MM.1S (cell line): ENCODE data around the gene WDR17.
"Not testable (repeated sequence)": the region's sequence is repeated elsewhere in the genome, so short reads cannot be mapped to it uniquely, and the experiment has no call there.

Experiments
- DNase-seq: peaks from one replicate; pipeline ENCODE4 v3.0.0-alpha.2; 2015
- H2AFZ ChIP-seq: fragments of 300-600 bp; sonication (generic); 2 replicates; pipeline ENCODE4 v1.6.0; 2016; ENCODE audit warnings: antibody characterized with exemption, low read length
- H3F3A ChIP-seq: fragments of 300-600 bp; sonication (generic); 2 replicates; pipeline ENCODE4 v1.6.1; 2016; ENCODE audit warnings: mild to moderate bottlenecking, antibody characterized with exemption, low read length, moderate library complexity, mixed read lengths; ENCODE audit not compliant: insufficient read depth
- H3K27ac ChIP-seq: fragments of 300-600 bp; sonication (generic); 2 replicates; pipeline ENCODE4 v1.5.1; 2016; ENCODE audit warnings: mild to moderate bottlenecking, low read length
- H3K27me3 ChIP-seq: fragments of 300-600 bp; sonication (generic); replicated peaks from 2 replicates; pipeline ENCODE4 v1.6.0; 2016; ENCODE audit warnings: low read length; ENCODE audit not compliant: insufficient read depth
- H3K36me3 ChIP-seq: fragments of 300-600 bp; sonication (generic); replicated peaks from 2 replicates; pipeline ENCODE4 v1.6.1; 2016; ENCODE audit warnings: mild to moderate bottlenecking, low read length, mixed read lengths; ENCODE audit not compliant: insufficient read depth
- H3K4me1 ChIP-seq: fragments of 300-600 bp; sonication (generic); 2 replicates; pipeline ENCODE4 v1.6.1; 2016; ENCODE audit warnings: low read length, mixed read lengths
- H3K4me2 ChIP-seq: fragments of 300-600 bp; sonication (generic); 2 replicates; pipeline ENCODE4 v1.6.0; 2016; ENCODE audit warnings: low read depth, low read length
- H3K4me3 ChIP-seq: fragments of 300-600 bp; sonication (generic); 2 replicates; pipeline ENCODE4 v1.5.1; 2016; ENCODE audit warnings: low read length, mixed read lengths
- H3K79me2 ChIP-seq: fragments of 300-600 bp; sonication (generic); 2 replicates; pipeline ENCODE4 v1.6.1; 2016; ENCODE audit warnings: mixed run types, low read length, mixed read lengths
- H3K9ac ChIP-seq: fragments of 300-600 bp; sonication (generic); 2 replicates; pipeline ENCODE4 v1.6.1; 2016; ENCODE audit warnings: low read length, mixed read lengths
- H3K9me2 ChIP-seq: fragments of 300-600 bp; sonication (generic); replicated peaks from 2 replicates; pipeline ENCODE4 v1.6.1; 2016; ENCODE audit warnings: mild to moderate bottlenecking, low read length, mixed read lengths; ENCODE audit not compliant: insufficient read depth
- H3K9me3 ChIP-seq: fragments of 300-600 bp; sonication (generic); replicated peaks from 2 replicates; pipeline ENCODE4 v1.6.1; 2016; ENCODE audit warnings: mild to moderate bottlenecking, low read length, mixed read lengths; ENCODE audit not compliant: insufficient read depth
- H4K20me1 ChIP-seq: fragments of 300-600 bp; sonication (generic); 2 replicates; pipeline ENCODE4 v1.6.1; 2016; ENCODE audit warnings: mild to moderate bottlenecking, low read length, moderate library complexity, mixed read lengths; ENCODE audit not compliant: insufficient read depth
- EZH2 ChIP-seq: fragments of 300-600 bp; sonication (generic); optimal IDR thresholded peaks from 2 replicates; pipeline ENCODE3; 2017; ENCODE audit warnings: low read depth, mild to moderate bottlenecking, antibody characterized with exemption, low read length, mixed read lengths
- EZH2phosphoT487 ChIP-seq: fragments of 300-600 bp; sonication (generic); IDR thresholded peaks from 2 replicates; pipeline ENCODE4 v1.6.1; 2018; ENCODE audit warnings: antibody characterized with exemption, low read length
- TF ChIP-seq, protein P1 (sequence below): fragments of 300-600 bp; sonication (generic); IDR thresholded peaks from 2 replicates; pipeline ENCODE4 v1.5.1; 2016; ENCODE audit warnings: antibody characterized with exemption, low read length, mixed read lengths

Gene WDR17

DNA sequence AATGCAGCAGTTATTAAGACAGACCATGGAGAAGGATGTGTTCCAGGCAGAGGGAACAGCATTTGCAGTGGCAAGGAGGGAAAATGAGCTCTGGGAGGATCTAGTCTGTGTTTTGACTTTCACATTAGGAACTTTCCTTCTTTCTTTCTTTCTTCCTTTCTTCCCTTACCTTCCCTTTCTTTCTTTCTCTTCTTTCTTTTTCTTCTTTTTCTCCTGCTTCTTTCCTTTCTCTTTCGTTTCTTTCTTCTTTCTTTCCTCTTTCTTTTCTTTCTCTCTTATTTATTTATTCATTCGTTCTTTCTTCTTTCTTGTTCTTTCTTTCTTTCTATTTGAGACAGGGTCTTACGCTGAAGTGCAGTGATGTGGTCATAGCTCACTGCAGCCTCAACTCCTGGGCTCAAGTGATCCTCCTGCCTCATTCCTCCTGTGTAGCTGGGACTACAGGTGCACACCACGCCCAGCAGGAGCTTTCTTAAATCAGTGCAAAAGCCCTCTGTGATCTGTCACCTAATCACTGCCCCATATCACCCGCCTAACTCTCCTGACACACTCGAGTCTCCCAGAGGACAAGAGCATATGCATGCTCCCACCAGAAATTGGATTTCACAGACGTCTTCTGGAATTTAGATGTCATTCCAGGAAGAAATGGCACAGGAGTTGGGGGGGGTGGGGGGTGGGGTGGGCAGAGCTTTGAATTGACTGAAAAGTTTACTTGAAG lies 145.1 kb downstream of the WDR17 start:
- Histone ChIP-seq H4K20me1 (no peaks in the 10 kb centered on the region), H3K36me3 (no peaks in the 10 kb centered on the region), H3F3A (no peaks in the 10 kb centered on the region), H3K9ac (no peak overlapping the region), H3K9me3 (no peaks in the 10 kb centered on the region), H3K4me2 (no peak overlapping the region), H3K27me3 (no peaks in the 10 kb centered on the region), H3K4me1 (no peaks in the 10 kb centered on the region), H3K27ac (no peak overlapping the region), H3K9me2 (no peaks in the 10 kb centered on the region), H2AFZ (no peak overlapping the region), H3K79me2 (no peaks in the 10 kb centered on the region), H3K4me3 (no peak overlapping the region)
- DNase-seq = no peak
- TF ChIP-seq EZH2 = no peak
- TF ChIP-seq, protein P1, sequence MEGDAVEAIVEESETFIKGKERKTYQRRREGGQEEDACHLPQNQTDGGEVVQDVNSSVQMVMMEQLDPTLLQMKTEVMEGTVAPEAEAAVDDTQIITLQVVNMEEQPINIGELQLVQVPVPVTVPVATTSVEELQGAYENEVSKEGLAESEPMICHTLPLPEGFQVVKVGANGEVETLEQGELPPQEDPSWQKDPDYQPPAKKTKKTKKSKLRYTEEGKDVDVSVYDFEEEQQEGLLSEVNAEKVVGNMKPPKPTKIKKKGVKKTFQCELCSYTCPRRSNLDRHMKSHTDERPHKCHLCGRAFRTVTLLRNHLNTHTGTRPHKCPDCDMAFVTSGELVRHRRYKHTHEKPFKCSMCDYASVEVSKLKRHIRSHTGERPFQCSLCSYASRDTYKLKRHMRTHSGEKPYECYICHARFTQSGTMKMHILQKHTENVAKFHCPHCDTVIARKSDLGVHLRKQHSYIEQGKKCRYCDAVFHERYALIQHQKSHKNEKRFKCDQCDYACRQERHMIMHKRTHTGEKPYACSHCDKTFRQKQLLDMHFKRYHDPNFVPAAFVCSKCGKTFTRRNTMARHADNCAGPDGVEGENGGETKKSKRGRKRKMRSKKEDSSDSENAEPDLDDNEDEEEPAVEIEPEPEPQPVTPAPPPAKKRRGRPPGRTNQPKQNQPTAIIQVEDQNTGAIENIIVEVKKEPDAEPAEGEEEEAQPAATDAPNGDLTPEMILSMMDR = no peak
- no peak for TF ChIP-seq EZH2phosphoT487

DNA sequence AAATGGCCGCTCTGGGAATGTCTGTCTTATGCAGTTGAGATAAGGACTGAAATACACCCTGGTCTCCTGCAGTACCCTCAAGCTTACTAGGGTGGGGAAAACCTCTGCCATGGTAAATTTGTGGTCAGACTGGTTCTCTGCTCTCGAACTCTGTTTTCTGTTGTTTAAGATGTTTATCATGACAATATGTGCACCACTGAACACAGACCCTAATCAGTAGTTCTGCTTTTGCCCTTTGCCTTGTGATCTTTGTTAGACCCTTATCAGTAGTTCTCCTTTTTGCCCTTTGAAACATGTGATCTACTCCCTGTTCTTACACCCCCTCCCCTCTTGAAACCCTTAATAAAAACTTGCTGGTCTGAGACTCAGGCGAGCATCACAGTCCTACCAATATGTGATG lies 146.7 kb downstream of the WDR17 start:
- not testable (repeated sequence) for H3K4me3 ChIP-seq, H3K27me3 ChIP-seq

DNA sequence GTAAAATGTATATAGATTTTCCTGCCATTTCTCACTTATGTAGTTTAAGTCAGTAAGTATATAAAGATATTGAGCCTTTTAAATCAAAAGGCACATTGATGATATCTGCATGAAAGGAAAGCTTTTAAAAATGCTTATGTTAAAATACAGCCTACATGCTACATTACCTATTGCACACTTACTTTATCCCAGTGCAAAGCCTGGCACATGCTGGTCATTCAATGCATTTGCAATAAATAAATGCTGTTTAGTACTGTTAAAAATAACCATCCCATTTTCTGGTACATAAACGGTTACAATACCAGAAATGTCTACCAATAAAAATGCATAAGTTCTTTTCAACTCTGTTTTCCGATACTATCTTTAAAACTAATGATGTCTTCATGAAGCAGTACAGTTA lies 151.9 kb downstream of the WDR17 start:
- no peak overlapping the region for H3K9ac ChIP-seq
- no peaks in the 10 kb centered on the region for H4K20me1 ChIP-seq
- H3K79me2 ChIP-seq = no peaks in the 10 kb centered on the region
- no peak overlapping the region for H3K4me3 ChIP-seq
- H3K27ac ChIP-seq = no peak overlapping the region
- no peaks in the 10 kb centered on the region for H3K9me3 ChIP-seq
- no peaks in the 10 kb centered on the region for H3K9me2 ChIP-seq
- no peaks in the 10 kb centered on the region for H3K4me1 ChIP-seq
- H3K4me2 ChIP-seq = no peak overlapping the region
- no peaks in the 10 kb centered on the region for H3K36me3 ChIP-seq
- H3F3A ChIP-seq = no peaks in the 10 kb centered on the region
- no peak overlapping the region for H2AFZ ChIP-seq
- TF ChIP-seq, protein P1 = no peak
- TF ChIP-seq EZH2phosphoT487 (no peak), EZH2 (no peak)
- H3K27me3 ChIP-seq = no peaks in the 10 kb centered on the region
- no peak for DNase-seq

More for the DNA sequence above, 146.7 kb downstream of the WDR17 start:
- H3K4me2 ChIP-seq, H3K36me3 ChIP-seq, H3K79me2 ChIP-seq, H3K9ac ChIP-seq, H3K4me1 ChIP-seq, H3K9me3 ChIP-seq, H3F3A ChIP-seq, H3K27ac ChIP-seq, DNase-seq, H3K9me2 ChIP-seq, H4K20me1 ChIP-seq, H2AFZ ChIP-seq: not testable (repeated sequence)

DNA sequence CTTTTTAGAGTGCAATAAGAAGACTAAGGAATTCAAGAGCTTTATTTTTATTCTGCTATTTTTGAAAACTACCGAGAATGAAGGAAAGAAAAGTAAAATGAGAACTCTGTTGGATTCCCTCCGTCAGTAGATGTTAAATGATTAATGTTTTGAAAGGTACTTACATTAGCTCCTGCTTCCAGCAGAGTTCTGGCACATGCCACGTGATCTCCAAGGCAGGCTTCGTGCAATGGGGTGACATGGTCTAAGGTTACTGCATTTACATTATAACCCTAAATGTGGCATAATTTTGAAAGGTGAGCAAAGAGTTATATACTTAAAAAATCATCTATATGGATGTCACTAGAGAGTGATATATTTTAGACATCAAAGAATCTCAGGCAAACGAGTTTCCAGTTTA lies 156.5 kb downstream of the WDR17 start:
- Histone ChIP-seq H3K79me2 (no peaks in the 10 kb centered on the region), H3K9me3 (no peaks in the 10 kb centered on the region), H3K27me3 (no peaks in the 10 kb centered on the region), H3K36me3 (no peaks in the 10 kb centered on the region), H3K4me1 (no peaks in the 10 kb centered on the region), H3K4me2 (no peak overlapping the region), H3K9me2 (no peaks in the 10 kb centered on the region), H3F3A (no peaks in the 10 kb centered on the region), H4K20me1 (no peaks in the 10 kb centered on the region), H3K27ac (no peak overlapping the region), H3K4me3 (no peak overlapping the region), H2AFZ (no peak overlapping the region), H3K9ac (no peak overlapping the region)
- DNase-seq = no peak
- TF ChIP-seq EZH2phosphoT487 (no peak), EZH2 (no peak)
- TF ChIP-seq, protein P1 = no peak
